Adrenal gland (tissue), 5 donors: ENCODE results near the gene SSC4D.

Source experiments
- POLR2A ChIP-seq, 2 donors: fragments of 450-650 bp; IDR thresholded peaks; one replicate each; pipeline ENCODE4 v1.6.1; 2017; ENCODE audit warnings: antibody characterized with exemption in 2 of 2, mild to moderate bottlenecking in 2 of 2, moderate library complexity in 1 of 2
- TF ChIP-seq, protein P1 (sequence below), 6 experiments: fragments of 450-650 bp in 4 of 6; fragments of 200-600 bp in 2 of 6; sonication (generic) in 1 of 6; IDR thresholded peaks; 1 replicate in 5 of 6; 2 replicates in 1 of 6; pipeline versions ENCODE4 v1.5.1 to v1.8.0; 2016 to 2021; ENCODE audit warnings: antibody characterized with exemption in 6 of 6, mild to moderate bottlenecking in 2 of 6, moderate library complexity in 1 of 6
- donor health status: DM: no; HTN: no; CAD: no.

DNA sequence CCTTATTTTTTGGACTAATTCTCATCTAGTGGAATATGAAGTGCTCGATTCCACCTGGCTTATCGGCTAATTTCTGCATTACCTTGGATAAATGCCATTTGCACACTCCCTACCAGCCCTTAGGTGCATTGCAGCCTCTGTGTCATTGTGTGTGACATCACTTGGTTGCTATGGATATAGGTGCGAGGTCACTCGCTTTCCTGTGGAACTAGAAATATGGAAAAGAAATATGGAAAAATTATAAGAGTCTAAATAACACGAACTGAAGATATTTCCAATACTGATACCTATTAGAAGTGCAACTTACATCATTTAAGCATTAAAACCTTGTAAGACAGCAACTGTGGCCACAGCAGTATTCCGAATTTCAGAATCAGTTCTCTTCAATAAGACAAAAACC is 52.7 kb downstream of the SSC4D start:
- TF ChIP-seq, protein P1, sequence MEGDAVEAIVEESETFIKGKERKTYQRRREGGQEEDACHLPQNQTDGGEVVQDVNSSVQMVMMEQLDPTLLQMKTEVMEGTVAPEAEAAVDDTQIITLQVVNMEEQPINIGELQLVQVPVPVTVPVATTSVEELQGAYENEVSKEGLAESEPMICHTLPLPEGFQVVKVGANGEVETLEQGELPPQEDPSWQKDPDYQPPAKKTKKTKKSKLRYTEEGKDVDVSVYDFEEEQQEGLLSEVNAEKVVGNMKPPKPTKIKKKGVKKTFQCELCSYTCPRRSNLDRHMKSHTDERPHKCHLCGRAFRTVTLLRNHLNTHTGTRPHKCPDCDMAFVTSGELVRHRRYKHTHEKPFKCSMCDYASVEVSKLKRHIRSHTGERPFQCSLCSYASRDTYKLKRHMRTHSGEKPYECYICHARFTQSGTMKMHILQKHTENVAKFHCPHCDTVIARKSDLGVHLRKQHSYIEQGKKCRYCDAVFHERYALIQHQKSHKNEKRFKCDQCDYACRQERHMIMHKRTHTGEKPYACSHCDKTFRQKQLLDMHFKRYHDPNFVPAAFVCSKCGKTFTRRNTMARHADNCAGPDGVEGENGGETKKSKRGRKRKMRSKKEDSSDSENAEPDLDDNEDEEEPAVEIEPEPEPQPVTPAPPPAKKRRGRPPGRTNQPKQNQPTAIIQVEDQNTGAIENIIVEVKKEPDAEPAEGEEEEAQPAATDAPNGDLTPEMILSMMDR (IDR thresholded peaks at IDR 0.05) = peak in 2 of 6 experiments; percentile 9 to 32
- no peak for TF ChIP-seq POLR2A (IDR thresholded peaks at IDR 0.05)
